ENCODE data around the gene CFAP210. TPM values are rescaled to one million over a fixed set of nuclear protein-coding genes. Genes with fewer than 3 reads are reported as not detected.

The CFAP210 gene
- total and polyA plus RNA-seq, 2 donors (not counting 1 experiment from before 2014, with no cell fraction given), result not detected

DNA sequence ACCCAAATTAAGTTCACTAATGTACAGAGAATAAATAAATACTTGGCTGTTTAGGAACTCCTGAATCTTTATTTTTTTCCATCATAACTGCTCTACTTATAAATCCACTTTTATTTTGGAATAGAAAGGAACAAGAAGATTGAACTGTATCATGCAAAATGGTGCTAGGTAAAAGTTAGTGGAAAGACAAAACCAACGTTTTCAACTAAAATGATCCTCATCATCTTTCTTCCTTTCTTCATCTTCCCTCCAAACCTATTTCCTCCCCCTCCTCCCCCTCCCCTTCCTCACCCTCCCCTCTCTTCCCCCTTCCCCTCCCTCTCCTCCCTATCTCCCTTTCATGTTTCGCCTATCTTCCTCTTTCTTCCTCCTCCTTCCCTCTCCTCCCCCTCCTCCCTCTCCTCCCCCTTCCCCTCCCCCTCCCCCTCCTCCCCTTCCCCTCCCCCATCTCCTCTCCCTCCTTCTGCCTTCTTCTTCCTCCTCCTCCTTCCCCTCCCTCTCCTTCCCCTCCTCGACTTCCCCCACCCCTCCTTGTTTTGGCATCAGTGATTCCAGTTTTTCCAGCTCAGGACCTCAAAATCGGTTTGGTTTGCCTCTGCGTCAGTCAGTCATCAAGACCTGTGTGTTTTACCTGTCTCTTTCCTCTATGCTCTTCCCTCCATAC lies 44.5 kb upstream of the CFAP210 start:
- Histone ChIP-seq H3K4me2 (ENCODE audit: extremely low read depth, insufficient read depth, low read length) (no peak overlapping the region), H3K4me3 (replicated peaks in 1 of 4; ENCODE audit: control extremely low read depth in 1 of 4, insufficient read depth in 1 of 4, low read depth in 3 of 4, low read length in 4 of 4) (no peak overlapping the region), H3K79me2 (ENCODE audit: control insufficient read depth, insufficient read depth, low read length) (no peaks in the 10 kb centered on the region), H3K36me3 (ENCODE audit: control insufficient read depth, insufficient read depth, low read length) (no peaks in the 10 kb centered on the region), H3K4me1 (ENCODE audit: control insufficient read depth, extremely low read depth, insufficient read depth, low read length) (peaks cover 7% of the 10 kb centered on the region), H3K27me3 (ENCODE audit: control insufficient read depth, insufficient read depth, low read length) (no peaks in the 10 kb centered on the region), H2AFZ (ENCODE audit: low read length) (no peak overlapping the region), H3K9ac (ENCODE audit: insufficient read depth, low read length) (no peak overlapping the region), H3K27ac (ENCODE audit: insufficient read depth, low read length) (no peak overlapping the region), H4K20me1 (ENCODE audit: control insufficient read depth, extremely low read depth, insufficient read depth, low read length) (no peaks in the 10 kb centered on the region), H3K9me3 (ENCODE audit: control insufficient read depth, insufficient read depth, low read depth, low read length) (no peaks in the 10 kb centered on the region)
- DNase-seq (ENCODE audit: low read depth in 2 of 2), result no peak
- no peak for TF ChIP-seq EZH2 (IDR thresholded peaks at IDR 0.05; ENCODE audit: low read length, missing control alignments)
- TF ChIP-seq, protein P1, sequence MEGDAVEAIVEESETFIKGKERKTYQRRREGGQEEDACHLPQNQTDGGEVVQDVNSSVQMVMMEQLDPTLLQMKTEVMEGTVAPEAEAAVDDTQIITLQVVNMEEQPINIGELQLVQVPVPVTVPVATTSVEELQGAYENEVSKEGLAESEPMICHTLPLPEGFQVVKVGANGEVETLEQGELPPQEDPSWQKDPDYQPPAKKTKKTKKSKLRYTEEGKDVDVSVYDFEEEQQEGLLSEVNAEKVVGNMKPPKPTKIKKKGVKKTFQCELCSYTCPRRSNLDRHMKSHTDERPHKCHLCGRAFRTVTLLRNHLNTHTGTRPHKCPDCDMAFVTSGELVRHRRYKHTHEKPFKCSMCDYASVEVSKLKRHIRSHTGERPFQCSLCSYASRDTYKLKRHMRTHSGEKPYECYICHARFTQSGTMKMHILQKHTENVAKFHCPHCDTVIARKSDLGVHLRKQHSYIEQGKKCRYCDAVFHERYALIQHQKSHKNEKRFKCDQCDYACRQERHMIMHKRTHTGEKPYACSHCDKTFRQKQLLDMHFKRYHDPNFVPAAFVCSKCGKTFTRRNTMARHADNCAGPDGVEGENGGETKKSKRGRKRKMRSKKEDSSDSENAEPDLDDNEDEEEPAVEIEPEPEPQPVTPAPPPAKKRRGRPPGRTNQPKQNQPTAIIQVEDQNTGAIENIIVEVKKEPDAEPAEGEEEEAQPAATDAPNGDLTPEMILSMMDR (conservative IDR thresholded peaks at IDR 0.05 in 1 of 2, IDR thresholded peaks at IDR 0.05 in 1 of 2; ENCODE audit: low read depth in 1 of 2, low read length in 2 of 2), result no peak

DNA sequence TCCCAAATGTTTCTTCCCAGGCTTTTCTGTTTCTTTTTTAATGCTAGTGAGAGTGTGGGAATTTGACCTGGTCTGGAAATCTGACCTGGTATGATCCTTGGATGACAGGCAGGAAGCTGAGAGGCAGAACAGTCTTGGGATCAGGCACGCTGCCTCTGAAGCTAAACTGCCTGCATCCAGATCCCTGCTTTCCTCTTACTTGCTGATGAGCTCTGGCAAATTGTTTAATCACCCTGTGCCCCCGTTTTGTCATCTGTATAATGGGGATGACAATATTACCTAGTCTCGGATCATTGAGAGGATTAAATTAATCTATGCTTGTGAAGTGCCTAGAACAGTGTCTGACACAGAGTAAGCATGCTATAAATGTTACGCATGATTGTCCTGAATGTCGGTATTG lies 42.7 kb upstream of the CFAP210 start:
- Histone ChIP-seq H3K27me3 (ENCODE audit: control insufficient read depth, insufficient read depth, low read length) (no peaks in the 10 kb centered on the region), H3K9me3 (ENCODE audit: control insufficient read depth, insufficient read depth, low read depth, low read length) (no peaks in the 10 kb centered on the region), H3K4me2 (ENCODE audit: extremely low read depth, insufficient read depth, low read length) (peak overlapping the region; percentile 13)

DNA sequence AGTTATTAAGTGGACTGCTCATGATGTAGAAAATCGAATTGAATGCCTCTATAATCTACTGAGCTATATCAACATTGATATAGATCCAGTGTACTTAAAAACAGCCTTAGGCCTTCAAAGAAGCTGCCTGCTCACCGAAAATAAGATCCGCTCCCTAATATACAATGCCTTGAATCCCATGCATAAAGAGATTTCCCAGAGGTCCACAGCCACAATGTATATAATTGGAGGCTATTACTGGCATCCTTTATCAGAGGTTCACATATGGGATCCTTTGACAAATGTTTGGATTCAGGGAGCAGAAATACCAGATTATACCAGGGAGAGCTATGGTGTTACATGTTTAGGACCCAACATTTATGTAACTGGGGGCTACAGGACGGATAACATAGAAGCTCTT lies 41.4 kb upstream of the CFAP210 start:
- Histone ChIP-seq H3K4me1 (ENCODE audit: control insufficient read depth, extremely low read depth, insufficient read depth, low read length) (peaks cover 11% of the 10 kb centered on the region), H3K4me2 (ENCODE audit: extremely low read depth, insufficient read depth, low read length) (no peak overlapping the region), H3K27me3 (ENCODE audit: control insufficient read depth, insufficient read depth, low read length) (no peaks in the 10 kb centered on the region), H2AFZ (ENCODE audit: low read length) (no peak overlapping the region), H4K20me1 (ENCODE audit: control insufficient read depth, extremely low read depth, insufficient read depth, low read length) (no peaks in the 10 kb centered on the region), H3K9me3 (ENCODE audit: control insufficient read depth, insufficient read depth, low read depth, low read length) (no peaks in the 10 kb centered on the region), H3K36me3 (ENCODE audit: control insufficient read depth, insufficient read depth, low read length) (no peaks in the 10 kb centered on the region), H3K79me2 (ENCODE audit: control insufficient read depth, insufficient read depth, low read length) (no peaks in the 10 kb centered on the region), H3K4me3 (replicated peaks in 1 of 4; ENCODE audit: control extremely low read depth in 1 of 4, insufficient read depth in 1 of 4, low read depth in 3 of 4, low read length in 4 of 4) (no peak overlapping the region), H3K9ac (ENCODE audit: insufficient read depth, low read length) (no peak overlapping the region), H3K27ac (ENCODE audit: insufficient read depth, low read length) (no peak overlapping the region)
- no peak for TF ChIP-seq EZH2 (IDR thresholded peaks at IDR 0.05; ENCODE audit: low read length, missing control alignments)
- TF ChIP-seq, protein P1 (conservative IDR thresholded peaks at IDR 0.05 in 1 of 2, IDR thresholded peaks at IDR 0.05 in 1 of 2; ENCODE audit: low read depth in 1 of 2, low read length in 2 of 2), result no peak
- no peak for DNase-seq (ENCODE audit: low read depth in 2 of 2)

More for the DNA sequence above, 42.7 kb upstream of the CFAP210 start:
- H3K9ac ChIP-seq (ENCODE audit: insufficient read depth, low read length), result no peak overlapping the region
- DNase-seq (ENCODE audit: low read depth in 2 of 2), result no peak
- H2AFZ ChIP-seq (ENCODE audit: low read length), result no peak overlapping the region
- H3K4me1 ChIP-seq (ENCODE audit: control insufficient read depth, extremely low read depth, insufficient read depth, low read length), result peaks cover 11% of the 10 kb centered on the region
- H3K79me2 ChIP-seq (ENCODE audit: control insufficient read depth, insufficient read depth, low read length), result no peaks in the 10 kb centered on the region
- H3K36me3 ChIP-seq (ENCODE audit: control insufficient read depth, insufficient read depth, low read length), result no peaks in the 10 kb centered on the region
- H3K27ac ChIP-seq (ENCODE audit: insufficient read depth, low read length), result no peak overlapping the region
- TF ChIP-seq EZH2 (IDR thresholded peaks at IDR 0.05; ENCODE audit: low read length, missing control alignments), result no peak
- TF ChIP-seq, protein P1 (conservative IDR thresholded peaks at IDR 0.05 in 1 of 2, IDR thresholded peaks at IDR 0.05 in 1 of 2; ENCODE audit: low read depth in 1 of 2, low read length in 2 of 2), result no peak
- no peak overlapping the region for H3K4me3 ChIP-seq (replicated peaks in 1 of 4; ENCODE audit: control extremely low read depth in 1 of 4, insufficient read depth in 1 of 4, low read depth in 3 of 4, low read length in 4 of 4)
- H4K20me1 ChIP-seq (ENCODE audit: control insufficient read depth, extremely low read depth, insufficient read depth, low read length), result no peaks in the 10 kb centered on the region

Data from fibroblast of lung (primary cell).